Epithelial cell of esophagus (primary cell): ENCODE data around the gene PROM2.

ENCODE experiments used
- DNase-seq: peaks from one replicate; pipeline ENCODE4 v3.0.0; 2010; ENCODE audit warnings: low read depth
- H3K4me3 ChIP-seq: 2 replicates; pipeline ENCODE4 v1.5.1; 2011; ENCODE audit warnings: mild to moderate bottlenecking, low read length, control low read depth
- TF ChIP-seq, protein P1 (sequence below): IDR thresholded peaks from 2 replicates; pipeline ENCODE4 v1.5.1; 2011; ENCODE audit warnings: low read depth, mild to moderate bottlenecking, low read length, control low read depth, inconsistent platforms; ENCODE audit not compliant: insufficient read depth; ENCODE audit errors: missing control alignments

PROM2 gene

DNA sequence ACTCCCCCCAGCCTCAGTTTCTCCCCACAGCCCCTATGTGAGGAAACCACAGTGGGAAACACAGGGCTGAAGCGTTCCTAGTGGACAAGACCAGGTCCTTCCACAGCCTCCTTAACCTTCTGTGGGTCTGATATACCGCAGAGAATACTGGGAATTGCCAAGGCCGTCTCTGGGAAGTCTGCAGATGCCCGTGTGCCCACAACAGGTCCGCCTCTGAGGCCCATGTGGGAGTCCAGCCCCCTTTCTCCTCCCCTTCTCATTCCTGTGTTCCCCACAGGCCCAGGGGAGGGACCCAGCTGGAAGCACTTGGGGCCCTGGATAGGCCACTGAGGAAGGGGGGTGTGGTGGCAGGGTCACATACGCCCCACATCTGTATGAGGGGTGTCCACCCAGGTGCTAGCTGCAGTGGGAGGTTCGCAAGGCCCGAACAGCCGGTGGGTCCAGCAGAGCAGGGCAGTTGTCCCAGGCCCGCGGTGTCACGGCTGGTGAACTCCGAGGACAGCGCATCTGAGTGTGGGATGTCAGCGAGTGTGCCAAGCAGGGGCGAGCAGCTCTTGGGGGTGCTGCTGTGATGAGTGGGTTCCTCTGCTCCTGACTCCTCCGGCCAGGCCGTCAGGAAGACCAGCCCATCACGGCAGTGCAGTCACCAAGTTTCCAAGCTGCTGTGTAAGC lies 20.5 kb downstream of the PROM2 start:
- TF ChIP-seq, protein P1, sequence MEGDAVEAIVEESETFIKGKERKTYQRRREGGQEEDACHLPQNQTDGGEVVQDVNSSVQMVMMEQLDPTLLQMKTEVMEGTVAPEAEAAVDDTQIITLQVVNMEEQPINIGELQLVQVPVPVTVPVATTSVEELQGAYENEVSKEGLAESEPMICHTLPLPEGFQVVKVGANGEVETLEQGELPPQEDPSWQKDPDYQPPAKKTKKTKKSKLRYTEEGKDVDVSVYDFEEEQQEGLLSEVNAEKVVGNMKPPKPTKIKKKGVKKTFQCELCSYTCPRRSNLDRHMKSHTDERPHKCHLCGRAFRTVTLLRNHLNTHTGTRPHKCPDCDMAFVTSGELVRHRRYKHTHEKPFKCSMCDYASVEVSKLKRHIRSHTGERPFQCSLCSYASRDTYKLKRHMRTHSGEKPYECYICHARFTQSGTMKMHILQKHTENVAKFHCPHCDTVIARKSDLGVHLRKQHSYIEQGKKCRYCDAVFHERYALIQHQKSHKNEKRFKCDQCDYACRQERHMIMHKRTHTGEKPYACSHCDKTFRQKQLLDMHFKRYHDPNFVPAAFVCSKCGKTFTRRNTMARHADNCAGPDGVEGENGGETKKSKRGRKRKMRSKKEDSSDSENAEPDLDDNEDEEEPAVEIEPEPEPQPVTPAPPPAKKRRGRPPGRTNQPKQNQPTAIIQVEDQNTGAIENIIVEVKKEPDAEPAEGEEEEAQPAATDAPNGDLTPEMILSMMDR = no peak
- DNase-seq = no peak
- no peak overlapping the region for H3K4me3 ChIP-seq

DNA sequence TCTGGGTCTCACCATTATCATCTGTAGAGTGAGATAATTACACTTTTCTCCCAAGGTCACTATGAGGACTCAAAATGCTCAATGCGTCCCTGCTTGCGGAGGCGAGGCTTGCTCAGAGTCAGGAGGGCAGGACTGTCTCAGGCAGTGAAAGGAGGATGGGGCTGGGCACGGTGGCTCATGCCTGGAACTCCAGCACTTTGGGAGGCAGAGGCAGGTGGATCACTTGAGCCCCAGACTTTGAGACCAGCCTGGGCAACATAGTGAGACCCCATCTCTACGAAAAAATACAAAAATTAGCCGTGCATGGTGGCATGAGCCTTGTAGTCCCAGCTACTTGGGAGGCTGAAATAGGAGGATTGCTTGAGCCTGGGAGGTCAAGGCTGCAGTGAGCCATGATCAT lies 21.1 kb downstream of the PROM2 start:
- TF ChIP-seq, protein P1 = no peak
- no peak overlapping the region for H3K4me3 ChIP-seq
- DNase-seq = no peak

DNA sequence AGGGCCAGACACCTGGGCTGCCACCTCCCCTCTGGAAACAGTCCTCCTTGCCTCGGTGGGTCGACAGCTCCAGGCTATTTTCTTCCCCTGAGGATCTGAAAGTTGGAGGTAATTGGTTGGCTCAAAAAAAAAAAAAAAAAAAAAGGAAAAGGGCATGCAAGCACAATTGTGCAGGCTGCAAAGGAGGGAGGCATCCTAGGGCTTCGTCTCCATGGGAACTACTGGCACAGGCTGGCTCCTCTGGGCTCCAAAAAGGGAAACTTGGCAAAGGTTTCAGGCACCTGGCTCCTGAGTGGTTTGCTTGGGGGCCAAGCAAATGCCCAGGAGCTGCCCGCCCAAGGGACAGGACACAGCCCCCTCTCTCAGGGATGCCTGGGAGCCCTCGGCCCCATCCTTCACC lies 21.8 kb downstream of the PROM2 start:
- H3K4me3 ChIP-seq = no peak overlapping the region
- no peak for DNase-seq

GRCh38 chr2:95296880-95297487 lies 22.7 kb downstream of the PROM2 start, which contains the start of gene KCNIP3:
Gene KCNIP3, plus strand, starts transcription at chr2:95297347. Its CDS starts 92 bp downstream, at chr2:95297439.
- TF ChIP-seq, protein P1 = no peak
- no peak for DNase-seq
- H3K4me3 ChIP-seq = no peak within 1 kb of the TSS

More for the DNA sequence above, 21.8 kb downstream of the PROM2 start:
- TF ChIP-seq, protein P1 = no peak

DNA sequence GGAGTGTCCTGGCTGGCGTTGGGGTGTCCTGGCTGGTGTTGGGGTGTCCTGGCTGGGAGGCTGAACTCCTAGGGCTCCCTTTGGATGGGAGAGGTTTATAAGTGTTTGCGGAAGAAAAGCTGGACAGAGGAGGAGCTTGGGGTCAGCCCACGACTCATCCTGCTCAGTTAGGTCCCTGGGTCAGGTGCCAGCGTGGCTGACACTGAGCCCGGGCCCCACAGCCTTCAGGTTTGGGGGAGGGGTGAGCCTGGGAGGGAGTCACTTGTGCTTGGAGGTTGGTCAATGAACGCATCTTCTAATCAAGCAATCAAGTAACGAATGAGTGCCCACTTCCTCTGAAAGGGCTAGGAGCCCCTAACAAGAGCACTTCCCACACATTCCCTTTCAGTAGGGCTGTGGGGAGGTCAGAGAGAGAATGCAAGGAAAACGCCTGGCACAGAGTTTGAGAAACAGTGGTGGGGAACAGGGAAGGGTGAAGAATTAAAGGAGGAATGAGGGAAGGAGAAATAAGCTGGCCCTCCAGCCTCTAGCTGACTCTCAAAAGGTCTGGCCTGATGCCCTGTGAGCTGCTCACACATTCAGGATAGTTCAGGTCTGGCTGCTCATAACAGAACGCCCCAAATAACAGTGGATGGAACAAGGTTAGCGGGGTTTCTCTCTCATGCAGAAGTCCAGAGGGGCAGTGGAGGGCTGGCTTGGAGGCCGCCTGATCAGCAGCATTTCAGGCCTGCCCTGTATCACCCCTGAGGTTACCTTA lies 23.6 kb downstream of the PROM2 start:
- TF ChIP-seq, protein P1 = no peak
- DNase-seq = no peak
- H3K4me3 ChIP-seq = no peak overlapping the region

DNA sequence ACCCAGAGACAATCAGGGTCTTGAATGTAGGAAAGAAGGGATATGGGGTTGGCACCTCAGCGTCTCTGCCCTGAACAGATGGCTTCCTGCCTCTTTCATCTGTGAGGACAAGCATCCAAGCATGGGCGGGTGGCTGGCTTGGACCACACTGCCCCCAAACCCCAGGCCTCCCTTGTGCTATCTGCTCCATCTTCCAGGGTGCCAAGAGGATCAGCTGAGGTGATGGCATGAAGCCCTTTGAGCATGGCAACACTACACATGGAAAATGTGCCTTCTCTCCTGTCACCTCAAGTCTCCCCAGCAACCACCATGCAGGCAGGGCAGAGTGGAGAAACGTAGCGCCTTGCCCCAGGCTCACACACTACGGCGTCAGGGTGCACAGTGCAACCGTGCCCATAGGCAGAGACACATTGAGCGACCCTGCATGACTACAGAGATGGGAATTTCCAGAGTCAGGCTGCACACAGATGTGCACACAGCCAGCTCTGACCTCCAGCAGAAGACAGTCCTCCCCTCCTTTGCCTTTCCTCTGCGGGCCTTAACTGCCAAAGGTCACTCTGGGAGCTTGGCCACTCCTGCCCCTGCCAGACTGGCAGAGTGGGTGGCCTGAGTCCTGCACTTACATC lies 24.4 kb downstream of the PROM2 start:
- H3K4me3 ChIP-seq = no peak overlapping the region
- DNase-seq = no peak
- TF ChIP-seq, protein P1 = no peak
